OCI-LY3 (cell line): ENCODE results near the gene PRSS27.

ENCODE experiments used
- CTCF ChIP-seq: fragments of 200-600, 300-600 bp; sonication (generic); IDR thresholded peaks from 2 replicates; pipeline ENCODE4 v1.5.1; 2014; ENCODE audit warnings: antibody characterized with exemption, low read length, low read depth
- EZH2phosphoT487 ChIP-seq: fragments of 200-600 bp; shearing (Covaris generic); IDR thresholded peaks from 2 replicates; pipeline ENCODE4 v1.6.1; 2018; ENCODE audit warnings: antibody characterized with exemption, mixed run types, low read depth

- TF ChIP-seq CTCF (no peak), EZH2phosphoT487 (no peak)
These were observed 3.1 kb downstream of the PRSS27 start for GRCh38 chr16:2716948-2717347.
